ENCODE data around the gene GRM5.

DNA sequence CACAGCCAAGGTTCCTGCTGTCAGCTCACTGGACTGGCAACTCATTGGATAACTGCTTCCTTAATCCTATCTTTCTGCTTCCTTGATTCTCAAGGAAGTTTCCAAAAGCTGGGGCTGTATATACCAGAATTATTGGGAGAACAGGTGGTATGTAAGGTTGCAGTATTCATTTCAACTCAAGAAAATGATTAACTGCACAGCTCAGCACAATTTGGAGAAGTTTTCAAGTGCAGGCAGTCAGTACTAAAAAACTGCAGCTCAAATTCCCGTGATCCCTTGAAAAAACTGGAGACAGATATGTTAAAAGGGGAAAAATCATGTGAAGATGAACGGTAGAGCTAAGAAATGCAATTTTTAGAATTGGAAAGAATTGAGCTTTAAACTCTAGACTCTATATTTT, 44.4 kb downstream of the GRM5 start:
- TF ChIP-seq POLR2A (IDR thresholded peaks at IDR 0.05), result no peak
- TF ChIP-seq, protein P1, sequence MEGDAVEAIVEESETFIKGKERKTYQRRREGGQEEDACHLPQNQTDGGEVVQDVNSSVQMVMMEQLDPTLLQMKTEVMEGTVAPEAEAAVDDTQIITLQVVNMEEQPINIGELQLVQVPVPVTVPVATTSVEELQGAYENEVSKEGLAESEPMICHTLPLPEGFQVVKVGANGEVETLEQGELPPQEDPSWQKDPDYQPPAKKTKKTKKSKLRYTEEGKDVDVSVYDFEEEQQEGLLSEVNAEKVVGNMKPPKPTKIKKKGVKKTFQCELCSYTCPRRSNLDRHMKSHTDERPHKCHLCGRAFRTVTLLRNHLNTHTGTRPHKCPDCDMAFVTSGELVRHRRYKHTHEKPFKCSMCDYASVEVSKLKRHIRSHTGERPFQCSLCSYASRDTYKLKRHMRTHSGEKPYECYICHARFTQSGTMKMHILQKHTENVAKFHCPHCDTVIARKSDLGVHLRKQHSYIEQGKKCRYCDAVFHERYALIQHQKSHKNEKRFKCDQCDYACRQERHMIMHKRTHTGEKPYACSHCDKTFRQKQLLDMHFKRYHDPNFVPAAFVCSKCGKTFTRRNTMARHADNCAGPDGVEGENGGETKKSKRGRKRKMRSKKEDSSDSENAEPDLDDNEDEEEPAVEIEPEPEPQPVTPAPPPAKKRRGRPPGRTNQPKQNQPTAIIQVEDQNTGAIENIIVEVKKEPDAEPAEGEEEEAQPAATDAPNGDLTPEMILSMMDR (IDR thresholded peaks at IDR 0.05), result no peak
- TF ChIP-seq EP300 (IDR thresholded peaks at IDR 0.05), result no peak

Data from tibial nerve (tissue), 4 donors.